ENCODE measurements around the gene CPA5.

Gene CPA5

DNA sequence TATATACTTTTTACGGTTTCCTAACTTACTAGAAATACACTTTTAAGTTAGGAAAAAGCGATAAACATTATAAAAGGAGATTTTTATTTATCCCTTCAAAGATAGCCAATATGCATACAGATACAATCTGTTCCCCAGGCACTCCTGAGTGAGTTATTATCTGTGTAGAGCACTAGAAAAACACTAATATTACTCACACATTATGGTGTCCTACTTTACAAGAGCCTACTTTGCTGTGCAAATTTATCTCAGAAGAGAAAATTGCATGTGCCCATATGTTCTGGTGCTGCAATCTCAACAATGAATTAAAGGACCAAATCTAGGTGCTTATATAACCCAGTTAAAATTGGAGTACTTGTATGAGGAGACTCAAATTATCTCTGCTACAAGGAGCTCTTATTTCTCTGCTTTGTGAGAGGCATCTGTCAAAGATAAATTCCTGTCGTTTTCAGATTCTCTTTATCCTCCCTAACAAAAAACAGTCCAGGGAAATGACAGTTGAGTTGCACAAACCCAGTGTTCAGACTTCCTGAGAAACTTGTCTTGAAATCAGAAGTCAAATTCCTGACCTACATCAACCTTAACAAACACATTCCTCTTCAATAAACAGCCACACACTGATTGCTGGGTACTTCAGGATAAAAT lies 64.6 kb downstream of the CPA5 start:
- no peak overlapping the region for H3K27ac ChIP-seq
- H3K4me3 ChIP-seq: no peak overlapping the region
- no peak for DNase-seq (ENCODE audit: low spot score)
- TF ChIP-seq CTCF (IDR thresholded peaks at IDR 0.05): no peak

DNA sequence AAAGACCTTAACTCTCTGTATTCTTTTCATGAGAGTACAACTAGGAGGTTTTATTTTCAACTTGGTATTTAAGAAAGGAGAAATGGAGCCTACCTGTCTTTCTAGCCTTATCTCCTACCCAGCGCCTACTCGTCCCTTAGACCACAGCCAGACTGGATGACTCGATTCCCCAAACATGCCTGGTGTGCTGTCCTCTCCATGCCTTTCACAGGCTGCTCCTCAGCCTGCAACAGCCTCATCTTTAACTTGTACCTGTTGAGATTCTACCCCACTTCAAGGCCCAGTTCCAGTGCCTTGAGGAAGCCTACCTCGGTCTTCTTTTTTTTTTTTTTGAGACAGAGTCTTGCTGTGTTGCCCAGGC lies 65.1 kb downstream of the CPA5 start:
- H3K27ac ChIP-seq: no peak overlapping the region
- no peak for TF ChIP-seq CTCF (IDR thresholded peaks at IDR 0.05)
- no peak for DNase-seq (ENCODE audit: low spot score)
- H3K4me3 ChIP-seq: no peak overlapping the region

- no peak for DNase-seq (ENCODE audit: low spot score)
- H3K27ac ChIP-seq: no peak overlapping the region
- no peak overlapping the region for H3K4me3 ChIP-seq
- no peak for TF ChIP-seq CTCF (IDR thresholded peaks at IDR 0.05)
Observed at GRCh38 chr7:130410868-130411541, 66.4 kb downstream of the CPA5 start.

DNA sequence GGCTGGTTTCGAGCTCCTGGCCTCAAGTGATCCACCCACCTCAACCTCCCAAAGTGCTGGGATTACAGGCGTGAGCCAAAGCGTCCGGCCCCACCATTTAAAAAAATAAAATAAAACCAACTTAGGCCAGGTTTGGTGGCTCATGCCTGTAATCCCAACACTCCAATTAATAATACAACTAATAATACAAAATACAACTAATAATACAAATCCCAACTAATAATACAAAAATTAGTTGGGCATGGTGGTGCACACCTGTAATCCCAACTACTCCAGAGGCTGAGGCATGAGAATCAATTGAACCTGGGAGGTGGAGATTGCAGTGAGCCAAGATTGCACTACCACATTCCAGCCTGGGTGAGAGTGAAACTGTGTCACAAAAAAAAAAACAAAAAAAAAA lies 68.6 kb downstream of the CPA5 start:
- H3K27ac ChIP-seq: no peak overlapping the region
- DNase-seq (ENCODE audit: low spot score): no peak
- TF ChIP-seq CTCF (IDR thresholded peaks at IDR 0.05): no peak
- H3K4me3 ChIP-seq: no peak overlapping the region

GRCh38 chr7:130415006-130415405 lies 70.4 kb downstream of the CPA5 start:
- Histone ChIP-seq H3K27ac (no peak overlapping the region), H3K4me3 (no peak overlapping the region)
- DNase-seq (ENCODE audit: low spot score): no peak
- TF ChIP-seq CTCF (IDR thresholded peaks at IDR 0.05): no peak

- no peak for DNase-seq (ENCODE audit: low spot score)
- no peak overlapping the region for H3K4me3 ChIP-seq
- no peak overlapping the region for H3K27ac ChIP-seq
- no peak for TF ChIP-seq CTCF (IDR thresholded peaks at IDR 0.05)
Observed at GRCh38 chr7:130417213-130417612, 72.6 kb downstream of the CPA5 start.

- H3K27ac ChIP-seq: no peak overlapping the region
- no peak for DNase-seq (ENCODE audit: low spot score)
- TF ChIP-seq CTCF (IDR thresholded peaks at IDR 0.05): no peak
- H3K4me3 ChIP-seq: no peak overlapping the region
Observed at GRCh38 chr7:130418306-130418705, 73.7 kb downstream of the CPA5 start.

Data from coronary artery (tissue), 2 donors.